ENCODE results near the gene SLC5A6.

Gene SLC5A6

GRCh38 chr2:27236136-27236535, 24.1 kb upstream of the SLC5A6 start:
- no peak for DNase-seq

- DNase-seq = no peak
Measured at GRCh38 chr2:27233341-27233740, 21.3 kb upstream of the SLC5A6 start.

- no peak for DNase-seq
Measured at GRCh38 chr2:27231921-27232320, 19.9 kb upstream of the SLC5A6 start.

- DNase-seq = no peak
Measured at GRCh38 chr2:27227501-27227900, 15.4 kb upstream of the SLC5A6 start.

GRCh38 chr2:27225526-27225925, 13.5 kb upstream of the SLC5A6 start:
- no peak for DNase-seq

GRCh38 chr2:27223416-27223815, 11.3 kb upstream of the SLC5A6 start:
- DNase-seq = no peak

GRCh38 chr2:27222407-27222806, 10.3 kb upstream of the SLC5A6 start:
- DNase-seq = no peak

- no peak for DNase-seq
Measured at GRCh38 chr2:27221166-27221565, 9.1 kb upstream of the SLC5A6 start.

GRCh38 chr2:27220091-27220490, 8.0 kb upstream of the SLC5A6 start:
- no peak for DNase-seq

GRCh38 chr2:27219091-27219490, 7.0 kb upstream of the SLC5A6 start:
- DNase-seq = no peak

GRCh38 chr2:27218614-27219013, 6.5 kb upstream of the SLC5A6 start:
- no peak for DNase-seq

GRCh38 chr2:27217173-27218121, 5.4 kb upstream of the SLC5A6 start, which contains the start of gene CAD:
Gene CAD (plus strand): TSS chr2:27217369. CDS start chr2:27217552, 183 bp downstream.
- peak; percentile 79 for DNase-seq

- DNase-seq = no peak
Measured at GRCh38 chr2:27216416-27217137, 4.5 kb upstream of the SLC5A6 start.

GRCh38 chr2:27214941-27215340, 2.9 kb upstream of the SLC5A6 start:
- DNase-seq = no peak

- no peak for DNase-seq
Measured at GRCh38 chr2:27212626-27213471, 781 bp upstream of the SLC5A6 start.

GRCh38 chr2:27211241-27211942, 676 bp downstream of the SLC5A6 start:
- no peak for DNase-seq

GRCh38 chr2:27209621-27210401, 2.3 kb downstream of the SLC5A6 start:
- no peak for DNase-seq

GRCh38 chr2:27208486-27209050, 3.5 kb downstream of the SLC5A6 start:
- DNase-seq = no peak

GRCh38 chr2:27206346-27206745, 5.7 kb downstream of the SLC5A6 start:
- no peak for DNase-seq

- no peak for DNase-seq
Measured at GRCh38 chr2:27205206-27205605, 6.9 kb downstream of the SLC5A6 start.

GRCh38 chr2:27204566-27204965, 7.5 kb downstream of the SLC5A6 start:
- no peak for DNase-seq

Data from activated gamma-delta T cell (primary cell).